ENCODE results near the gene DCHS2. TPM values are rescaled to one million over a fixed set of nuclear protein-coding genes. Genes with fewer than 3 reads are reported as not detected.

DCHS2 gene
- total and polyA plus RNA-seq, 5 donors from 2014 or later: not detected

DNA sequence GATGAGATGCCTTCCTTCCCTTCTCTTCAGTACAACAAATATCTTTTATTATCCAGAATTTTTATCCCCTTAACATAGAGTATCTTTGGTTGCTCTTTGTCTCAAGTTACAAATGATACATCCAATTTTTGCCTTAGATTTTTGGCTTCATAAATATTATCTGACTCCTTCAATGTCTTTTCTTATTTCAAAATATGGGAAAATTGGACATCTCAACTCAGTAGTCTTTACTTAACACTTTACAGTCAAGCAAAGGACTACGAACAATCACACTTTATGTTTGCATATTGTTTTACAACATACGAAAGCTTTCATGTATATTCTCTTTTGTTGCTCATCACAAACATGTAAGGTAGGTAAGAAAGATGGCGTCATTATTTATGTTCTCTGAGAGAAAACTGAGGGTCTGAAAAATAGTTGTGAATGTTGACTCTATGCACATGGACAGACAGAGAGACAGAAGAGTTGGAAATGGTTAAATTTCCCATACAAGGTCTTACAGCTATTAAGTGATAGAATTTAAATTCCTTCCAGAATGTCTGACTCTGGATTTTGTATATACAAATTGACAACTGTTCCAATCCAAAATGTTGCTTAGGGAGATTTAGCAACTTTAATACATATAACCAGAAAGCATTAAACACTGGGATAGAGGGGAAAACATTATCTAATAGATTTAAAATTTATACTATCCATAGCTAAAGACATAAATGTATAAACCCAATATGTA lies 29.4 kb downstream of the DCHS2 start:
- peaks cover 12% of the 10 kb centered on the region for H3K27me3 Mint-ChIP-seq

DNA sequence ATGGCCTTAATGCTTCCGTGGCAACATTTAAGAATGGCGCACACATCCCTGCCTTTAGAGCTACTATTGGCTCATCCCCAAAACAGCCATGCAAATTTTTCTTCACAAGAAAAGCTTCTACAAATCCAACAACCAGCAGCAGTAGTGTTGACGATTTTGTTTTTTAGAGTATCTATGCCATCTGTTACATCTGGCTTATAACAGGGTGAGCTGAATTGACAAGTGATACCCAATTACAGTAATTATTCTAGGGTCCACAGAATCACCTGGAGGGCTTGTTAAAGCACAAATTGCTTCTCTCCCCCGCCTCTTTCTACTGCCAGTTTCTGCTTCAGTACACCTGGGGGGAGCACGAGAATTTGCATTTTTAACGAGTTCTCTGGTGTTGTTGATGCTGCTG lies 34.1 kb downstream of the DCHS2 start:
- H3K36me3 Mint-ChIP-seq: no peaks in the 10 kb centered on the region
- H3K36me3 ChIP-seq (ENCODE audit: control insufficient read depth, insufficient read depth, low read length): no peaks in the 10 kb centered on the region
- H3K27ac ChIP-seq (ENCODE audit: insufficient read depth, low read length, poor library complexity, severe bottlenecking): no peak overlapping the region
- peak overlapping the region in 1 of 4 donors; percentile 59 for H3K4me3 Mint-ChIP-seq
- H3K27me3 Mint-ChIP-seq: peaks cover 15% of the 10 kb centered on the region
- no peaks in the 10 kb centered on the region for H3K4me1 ChIP-seq (ENCODE audit: control insufficient read depth, insufficient read depth, low read length, poor library complexity, severe bottlenecking)
- H3K9me3 ChIP-seq (ENCODE audit: control insufficient read depth in 2 of 2, low read length in 2 of 2): no peaks in the 10 kb centered on the region
- H3K4me3 ChIP-seq (ENCODE audit: low read depth, low read length): no peak overlapping the region
- no peak overlapping the region for H3K27ac Mint-ChIP-seq
- no peaks in the 10 kb centered on the region for H3K4me1 Mint-ChIP-seq
- no peaks in the 10 kb centered on the region for H3K27me3 ChIP-seq (ENCODE audit: control insufficient read depth, insufficient read depth, low read length)
- peaks cover 0 to 2% (median 0%) of the 10 kb centered on the region in 7 donors for H3K9me3 Mint-ChIP-seq
- DNase-seq (no peak), ATAC-seq (ENCODE audit: low read depth in 2 of 2) (no peak)

More for the DNA sequence above, 29.4 kb downstream of the DCHS2 start:
- DNase-seq (no peak), ATAC-seq (ENCODE audit: low read depth in 2 of 2) (no peak)
- Mint-ChIP-seq H3K4me1 (no peaks in the 10 kb centered on the region), H3K9me3 (peaks cover 0 to 2% (median 0%) of the 10 kb centered on the region in 7 donors), H3K36me3 (no peaks in the 10 kb centered on the region), H3K27ac (no peak overlapping the region), H3K4me3 (no peak overlapping the region)
- Histone ChIP-seq H3K4me1 (ENCODE audit: control insufficient read depth, insufficient read depth, low read length, poor library complexity, severe bottlenecking) (no peaks in the 10 kb centered on the region), H3K27me3 (ENCODE audit: control insufficient read depth, insufficient read depth, low read length) (no peaks in the 10 kb centered on the region), H3K4me3 (ENCODE audit: low read depth, low read length) (no peak overlapping the region), H3K36me3 (ENCODE audit: control insufficient read depth, insufficient read depth, low read length) (no peaks in the 10 kb centered on the region), H3K9me3 (ENCODE audit: control insufficient read depth in 2 of 2, low read length in 2 of 2) (no peaks in the 10 kb centered on the region), H3K27ac (ENCODE audit: insufficient read depth, low read length, poor library complexity, severe bottlenecking) (no peak overlapping the region)

DNA sequence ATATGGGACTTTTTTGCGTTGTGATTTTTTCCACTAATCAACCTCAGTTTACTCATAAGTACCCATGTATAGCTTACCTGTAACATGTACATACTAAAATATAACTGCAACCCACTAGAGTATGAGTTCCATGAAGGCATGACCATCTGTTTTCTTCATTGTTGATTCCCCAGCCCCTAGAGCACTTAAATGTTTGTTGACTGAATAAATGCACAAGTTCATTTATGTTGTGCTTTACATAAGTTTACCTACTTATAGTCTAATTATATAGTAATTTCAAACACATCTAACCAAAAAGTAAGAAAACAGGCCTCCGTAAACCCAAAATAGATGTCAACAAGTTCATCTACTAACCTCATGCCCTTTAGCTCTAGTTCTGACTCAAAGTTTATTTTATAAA lies 34.7 kb downstream of the DCHS2 start:
- Mint-ChIP-seq H3K9me3 (peaks cover 0 to 2% (median 0%) of the 10 kb centered on the region in 7 donors), H3K4me1 (no peaks in the 10 kb centered on the region), H3K27me3 (peaks cover 15% of the 10 kb centered on the region), H3K27ac (no peak overlapping the region), H3K36me3 (no peaks in the 10 kb centered on the region), H3K4me3 (no peak overlapping the region)
- DNase-seq (no peak), ATAC-seq (ENCODE audit: low read depth in 2 of 2) (no peak)
- no peaks in the 10 kb centered on the region for H3K4me1 ChIP-seq (ENCODE audit: control insufficient read depth, insufficient read depth, low read length, poor library complexity, severe bottlenecking)
- no peak overlapping the region for H3K4me3 ChIP-seq (ENCODE audit: low read depth, low read length)
- H3K36me3 ChIP-seq (ENCODE audit: control insufficient read depth, insufficient read depth, low read length): no peaks in the 10 kb centered on the region
- no peak overlapping the region for H3K27ac ChIP-seq (ENCODE audit: insufficient read depth, low read length, poor library complexity, severe bottlenecking)
- no peaks in the 10 kb centered on the region for H3K27me3 ChIP-seq (ENCODE audit: control insufficient read depth, insufficient read depth, low read length)
- no peaks in the 10 kb centered on the region for H3K9me3 ChIP-seq (ENCODE audit: control insufficient read depth in 2 of 2, low read length in 2 of 2)

DNA sequence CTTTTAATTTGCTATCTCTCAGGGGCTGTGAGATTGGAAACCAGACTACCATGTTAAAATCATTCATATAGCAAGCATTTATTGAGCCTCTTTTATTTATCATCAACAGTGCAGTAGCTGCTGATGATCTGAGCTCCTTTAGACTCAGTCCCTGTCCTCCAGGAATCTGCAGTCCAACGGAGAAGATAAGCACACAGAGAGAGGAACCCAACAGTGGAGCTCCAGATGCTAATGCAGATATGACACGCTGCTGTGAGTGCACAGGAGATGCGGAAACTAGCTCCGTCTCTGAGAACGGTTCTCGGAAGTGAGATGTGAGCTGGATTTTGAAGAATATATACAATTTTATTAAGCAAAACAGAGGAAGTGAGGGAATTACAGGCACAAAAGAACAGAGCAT lies 35.4 kb downstream of the DCHS2 start:
- H3K4me3 Mint-ChIP-seq: peak overlapping the region in 1 of 4 donors; percentile 28

DNA sequence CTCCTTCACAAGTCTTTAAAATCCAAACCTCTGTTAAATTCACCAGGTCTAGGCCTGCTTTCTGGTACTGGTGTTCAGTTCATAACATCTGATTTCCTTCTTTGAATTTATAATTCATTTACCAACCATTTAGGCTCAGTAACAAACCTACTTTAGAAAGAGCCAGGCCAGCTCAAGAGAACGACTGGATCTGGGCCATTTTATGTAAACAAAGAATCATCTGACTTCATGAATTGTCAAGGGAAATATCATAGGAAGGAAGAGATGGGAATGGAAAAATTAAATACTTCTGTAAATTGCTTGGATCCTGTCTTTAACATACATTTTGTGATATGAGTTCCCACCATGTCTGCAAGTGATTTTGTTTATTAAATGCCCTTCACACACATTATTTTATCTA lies 36.5 kb downstream of the DCHS2 start:
- H3K4me3 ChIP-seq (ENCODE audit: low read depth, low read length): no peak overlapping the region
- H3K27me3 Mint-ChIP-seq: peaks cover 10% of the 10 kb centered on the region

More for the DNA sequence above, 35.4 kb downstream of the DCHS2 start:
- DNase-seq (no peak), ATAC-seq (ENCODE audit: low read depth in 2 of 2) (no peak)
- Histone ChIP-seq H3K36me3 (ENCODE audit: control insufficient read depth, insufficient read depth, low read length) (no peaks in the 10 kb centered on the region), H3K27me3 (ENCODE audit: control insufficient read depth, insufficient read depth, low read length) (no peaks in the 10 kb centered on the region), H3K9me3 (ENCODE audit: control insufficient read depth in 2 of 2, low read length in 2 of 2) (no peaks in the 10 kb centered on the region), H3K4me3 (ENCODE audit: low read depth, low read length) (no peak overlapping the region), H3K27ac (ENCODE audit: insufficient read depth, low read length, poor library complexity, severe bottlenecking) (no peak overlapping the region), H3K4me1 (ENCODE audit: control insufficient read depth, insufficient read depth, low read length, poor library complexity, severe bottlenecking) (no peaks in the 10 kb centered on the region)
- H3K4me1 Mint-ChIP-seq: no peaks in the 10 kb centered on the region
- H3K9me3 Mint-ChIP-seq: peaks cover 0 to 2% (median 0%) of the 10 kb centered on the region in 7 donors
- H3K27ac Mint-ChIP-seq: no peak overlapping the region
- H3K27me3 Mint-ChIP-seq: peaks cover 15% of the 10 kb centered on the region
- no peaks in the 10 kb centered on the region for H3K36me3 Mint-ChIP-seq

DNA sequence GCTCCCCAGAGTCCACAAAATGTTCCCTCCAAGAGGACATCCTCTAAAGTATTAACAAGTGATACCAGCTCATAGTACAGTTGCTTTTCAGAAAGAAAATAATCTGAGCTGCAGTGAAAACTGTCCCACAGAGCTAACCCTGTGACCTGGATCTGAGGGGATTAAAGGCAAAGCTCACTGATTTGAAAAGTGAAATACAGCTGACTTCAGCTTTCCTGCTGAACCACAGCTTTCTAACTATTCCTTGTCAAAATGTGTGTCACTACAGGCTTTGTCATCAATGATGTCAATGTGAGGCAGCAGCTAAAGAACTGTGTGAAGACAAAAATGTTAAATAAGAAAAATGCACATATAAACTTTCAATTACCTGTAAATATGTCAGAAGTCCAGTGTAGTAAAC lies 36.9 kb downstream of the DCHS2 start:
- Mint-ChIP-seq H3K4me1 (no peaks in the 10 kb centered on the region), H3K36me3 (no peaks in the 10 kb centered on the region), H3K4me3 (no peak overlapping the region), H3K9me3 (peaks cover 0 to 2% (median 0%) of the 10 kb centered on the region in 7 donors), H3K27ac (no peak overlapping the region), H3K27me3 (peaks cover 9% of the 10 kb centered on the region)
- Histone ChIP-seq H3K4me3 (ENCODE audit: low read depth, low read length) (no peak overlapping the region), H3K27me3 (ENCODE audit: control insufficient read depth, insufficient read depth, low read length) (no peaks in the 10 kb centered on the region), H3K27ac (ENCODE audit: insufficient read depth, low read length, poor library complexity, severe bottlenecking) (no peak overlapping the region), H3K4me1 (ENCODE audit: control insufficient read depth, insufficient read depth, low read length, poor library complexity, severe bottlenecking) (no peaks in the 10 kb centered on the region), H3K9me3 (ENCODE audit: control insufficient read depth in 2 of 2, low read length in 2 of 2) (no peaks in the 10 kb centered on the region), H3K36me3 (ENCODE audit: control insufficient read depth, insufficient read depth, low read length) (no peaks in the 10 kb centered on the region)
- no peak for DNase-seq
- ATAC-seq (ENCODE audit: low read depth in 2 of 2): no peak

More for the DNA sequence above, 36.5 kb downstream of the DCHS2 start:
- H3K4me3 Mint-ChIP-seq: no peak overlapping the region
- no peaks in the 10 kb centered on the region for H3K4me1 ChIP-seq (ENCODE audit: control insufficient read depth, insufficient read depth, low read length, poor library complexity, severe bottlenecking)
- H3K27ac Mint-ChIP-seq: no peak overlapping the region
- H3K9me3 Mint-ChIP-seq: peaks cover 0 to 2% (median 0%) of the 10 kb centered on the region in 7 donors
- no peaks in the 10 kb centered on the region for H3K36me3 Mint-ChIP-seq
- H3K4me1 Mint-ChIP-seq: no peaks in the 10 kb centered on the region
- ATAC-seq (ENCODE audit: low read depth in 2 of 2): no peak
- DNase-seq: no peak
- H3K9me3 ChIP-seq (ENCODE audit: control insufficient read depth in 2 of 2, low read length in 2 of 2): no peaks in the 10 kb centered on the region
- no peak overlapping the region for H3K27ac ChIP-seq (ENCODE audit: insufficient read depth, low read length, poor library complexity, severe bottlenecking)
- no peaks in the 10 kb centered on the region for H3K27me3 ChIP-seq (ENCODE audit: control insufficient read depth, insufficient read depth, low read length)
- H3K36me3 ChIP-seq (ENCODE audit: control insufficient read depth, insufficient read depth, low read length): no peaks in the 10 kb centered on the region

DNA sequence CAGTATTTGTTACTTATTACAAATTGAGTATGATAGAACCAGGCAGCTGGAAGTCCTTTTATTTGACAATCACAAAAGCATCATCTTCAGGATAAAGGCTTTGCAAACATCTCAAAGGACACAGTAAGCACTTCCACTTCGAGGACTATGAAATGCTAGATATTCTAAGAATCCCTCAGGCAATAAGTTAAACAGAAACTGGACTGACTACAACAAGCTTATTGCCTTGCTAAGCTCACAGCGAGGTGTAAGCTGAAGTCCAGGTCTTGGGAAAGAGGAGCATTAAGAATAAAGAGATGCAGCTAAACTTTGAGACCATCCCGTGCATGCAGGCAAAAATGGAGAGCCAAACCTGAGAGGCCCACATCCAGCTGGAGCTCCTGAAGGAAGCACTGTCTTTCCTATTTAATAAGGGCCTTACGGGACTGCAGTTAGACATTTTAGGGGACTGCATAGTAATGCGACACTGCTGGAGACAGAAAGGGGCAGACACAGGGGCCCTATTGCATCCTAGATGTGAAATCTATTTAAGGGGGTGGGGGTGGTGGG lies 38.7 kb downstream of the DCHS2 start:
- no peak overlapping the region for H3K4me3 Mint-ChIP-seq
- no peaks in the 10 kb centered on the region for H3K36me3 Mint-ChIP-seq
- no peaks in the 10 kb centered on the region for H3K36me3 ChIP-seq (ENCODE audit: control insufficient read depth, insufficient read depth, low read length)
- H3K27ac Mint-ChIP-seq: no peak overlapping the region
- H3K4me1 Mint-ChIP-seq: no peaks in the 10 kb centered on the region
- no peak overlapping the region for H3K27ac ChIP-seq (ENCODE audit: insufficient read depth, low read length, poor library complexity, severe bottlenecking)
- H3K27me3 ChIP-seq (ENCODE audit: control insufficient read depth, insufficient read depth, low read length): no peaks in the 10 kb centered on the region
- no peaks in the 10 kb centered on the region for H3K4me1 ChIP-seq (ENCODE audit: control insufficient read depth, insufficient read depth, low read length, poor library complexity, severe bottlenecking)
- H3K4me3 ChIP-seq (ENCODE audit: low read depth, low read length): no peak overlapping the region
- peaks cover 9% of the 10 kb centered on the region for H3K27me3 Mint-ChIP-seq
- no peak for DNase-seq
- ATAC-seq (ENCODE audit: low read depth in 2 of 2): no peak
- H3K9me3 ChIP-seq (ENCODE audit: control insufficient read depth in 2 of 2, low read length in 2 of 2): no peaks in the 10 kb centered on the region
- peaks cover 0 to 5% (median 0%) of the 10 kb centered on the region in 7 donors for H3K9me3 Mint-ChIP-seq

DNA sequence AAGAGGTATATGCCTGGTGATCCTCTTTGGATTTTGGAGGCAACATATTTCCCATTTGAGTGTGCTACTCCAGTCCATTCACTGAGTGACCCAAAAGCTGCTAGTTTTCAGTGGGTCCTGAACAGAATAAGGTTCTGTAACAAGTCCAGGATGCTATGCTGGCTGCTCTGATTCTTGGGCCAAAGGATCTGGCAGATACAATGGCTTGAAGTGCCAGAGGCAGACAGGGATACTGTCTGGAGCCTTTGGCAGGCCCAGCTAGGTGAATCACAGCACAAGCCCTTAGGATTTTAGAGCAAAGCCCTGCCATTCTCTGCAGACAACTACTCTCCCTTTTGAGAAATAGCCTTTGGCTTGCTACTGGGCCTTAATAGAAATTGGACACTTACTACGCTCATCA lies 40.6 kb downstream of the DCHS2 start:
- H3K27ac Mint-ChIP-seq: no peak overlapping the region
- no peak overlapping the region for H3K27ac ChIP-seq (ENCODE audit: insufficient read depth, low read length, poor library complexity, severe bottlenecking)
- no peak for ATAC-seq (ENCODE audit: low read depth in 2 of 2)
- no peak overlapping the region for H3K4me3 ChIP-seq (ENCODE audit: low read depth, low read length)
- no peaks in the 10 kb centered on the region for H3K9me3 ChIP-seq (ENCODE audit: control insufficient read depth in 2 of 2, low read length in 2 of 2)
- H3K9me3 Mint-ChIP-seq: peaks cover 0 to 5% (median 0%) of the 10 kb centered on the region in 7 donors
- no peak overlapping the region for H3K4me3 Mint-ChIP-seq
- H3K36me3 ChIP-seq (ENCODE audit: control insufficient read depth, insufficient read depth, low read length): no peaks in the 10 kb centered on the region
- no peaks in the 10 kb centered on the region for H3K4me1 ChIP-seq (ENCODE audit: control insufficient read depth, insufficient read depth, low read length, poor library complexity, severe bottlenecking)
- DNase-seq: no peak
- H3K27me3 ChIP-seq (ENCODE audit: control insufficient read depth, insufficient read depth, low read length): no peaks in the 10 kb centered on the region
- H3K4me1 Mint-ChIP-seq: no peaks in the 10 kb centered on the region
- H3K36me3 Mint-ChIP-seq: no peaks in the 10 kb centered on the region
- peaks cover under 1% of the 10 kb centered on the region for H3K27me3 Mint-ChIP-seq
